HG02885 (cell line): Measurements from ENCODE around the gene CATSPERZ.

ENCODE experiments used
- ATAC-seq: cut with Tn5 transposase; IDR thresholded peaks from one replicate; pipeline ENCODE4 v1.9.1; 2021; ENCODE audit warnings: mild to moderate bottlenecking; ENCODE audit not compliant: unreplicated experiment, poor library complexity

Gene CATSPERZ

DNA sequence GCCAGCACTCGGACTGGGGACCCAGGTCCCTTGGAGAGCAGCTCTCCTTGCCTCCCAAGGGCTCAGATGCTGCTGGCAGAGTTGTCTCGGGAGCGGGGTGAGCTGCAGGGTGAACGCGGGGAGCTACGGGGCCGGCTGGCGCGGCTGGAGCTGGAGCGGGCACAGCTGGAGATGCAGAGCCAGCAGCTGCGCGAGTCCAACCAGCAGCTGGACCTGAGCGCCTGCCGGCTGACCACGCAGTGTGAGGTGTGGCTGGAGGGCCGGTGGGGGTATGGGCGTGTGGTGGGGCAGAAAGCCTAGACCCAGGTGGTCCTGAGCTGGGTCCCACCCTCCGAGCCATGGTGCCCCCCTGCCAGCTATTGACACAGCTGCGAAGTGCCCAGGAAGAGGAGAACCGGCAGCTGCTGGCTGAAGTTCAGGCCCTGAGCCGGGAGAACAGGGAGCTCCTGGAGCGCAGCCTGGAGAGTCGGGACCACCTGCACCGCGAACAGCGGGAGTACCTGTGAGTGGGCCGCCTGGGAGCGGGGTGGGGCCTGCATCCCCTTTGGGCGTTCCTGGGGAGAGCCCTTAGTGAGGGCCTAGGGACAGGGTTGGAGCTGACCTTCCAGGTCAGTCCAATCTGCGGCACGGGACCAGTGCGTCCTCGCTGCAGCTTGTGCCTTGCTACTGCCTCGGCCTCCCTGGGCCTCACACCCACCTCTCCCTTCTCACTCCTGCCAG is 53.0 kb downstream of the CATSPERZ start:
- ATAC-seq, result no peak

DNA sequence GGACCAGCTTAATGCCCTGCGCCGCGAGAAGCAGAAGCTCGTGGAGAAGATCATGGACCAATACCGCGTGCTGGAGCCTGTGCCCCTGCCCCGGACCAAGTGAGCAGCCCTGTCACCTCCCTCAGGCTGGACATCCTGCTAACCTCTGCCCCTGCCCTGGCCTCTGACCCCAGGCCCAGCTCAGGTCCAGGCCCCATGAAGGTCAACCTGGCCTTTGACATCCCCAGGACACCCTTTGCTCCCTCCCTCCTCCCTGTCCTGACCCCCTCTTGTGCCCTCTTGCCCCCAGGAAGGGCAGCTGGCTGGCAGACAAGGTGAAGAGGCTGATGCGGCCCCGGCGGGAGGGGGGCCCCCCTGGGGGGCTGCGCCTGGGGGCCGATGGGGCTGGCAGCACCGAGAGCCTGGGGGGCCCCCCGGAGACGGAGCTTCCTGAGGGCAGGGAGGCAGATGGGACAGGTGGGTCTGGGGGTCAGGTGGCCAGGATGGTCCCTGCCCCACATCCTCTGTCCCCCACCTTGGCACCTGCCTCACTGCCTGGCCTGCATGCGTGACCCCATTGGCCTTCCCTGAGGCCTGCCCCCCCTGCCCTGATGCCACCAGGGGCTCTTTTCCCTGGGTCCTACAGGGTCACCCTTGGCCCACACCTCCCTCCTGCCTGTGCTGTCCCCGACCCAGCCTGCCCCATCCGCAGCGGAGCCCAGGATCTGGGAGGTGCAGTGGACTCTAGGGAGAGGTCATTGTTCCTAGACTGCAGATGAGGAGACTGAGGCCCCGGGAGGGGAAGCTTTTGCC is 53.8 kb downstream of the CATSPERZ start:
- ATAC-seq, result no peak
